Liver (tissue), 9 donors: ENCODE measurements around the gene MASP2. TPM values are rescaled to one million over a fixed set of nuclear protein-coding genes. Genes with fewer than 3 reads are reported as not detected.
"Not testable (repeated sequence)": the region's sequence is repeated elsewhere in the genome, so short reads cannot be mapped to it uniquely, and the experiment has no call there.

ENCODE experiments used
- DNase-seq: peaks from one replicate; pipeline ENCODE4 v3.0.0-alpha.2; 2017; ENCODE audit warnings: low spot score
- H3K27ac ChIP-seq, 2 donors: one replicate each; pipeline ENCODE4 v1.7.0; 2013; ENCODE audit warnings: inconsistent platforms in 2 of 2, low read length in 2 of 2, control low read depth in 1 of 2, low read depth in 1 of 2, mild to moderate bottlenecking in 1 of 2
- H3K27me3 ChIP-seq, 4 donors: one replicate each; pipeline versions ENCODE4 v1.6.1 to v1.7.0; 2013; ENCODE audit warnings: low read length in 3 of 4, inconsistent platforms in 1 of 4, mild to moderate bottlenecking in 1 of 4, moderate library complexity in 1 of 4; ENCODE audit not compliant: control insufficient read depth in 4 of 4, insufficient read depth in 4 of 4
- H3K36me3 ChIP-seq, 4 donors: one replicate each; pipeline versions ENCODE4 v1.6.1 to v1.7.0; 2013; ENCODE audit warnings: low read length in 3 of 4, mild to moderate bottlenecking in 3 of 4, low read depth in 1 of 4, moderate library complexity in 1 of 4; ENCODE audit not compliant: control insufficient read depth in 4 of 4, insufficient read depth in 3 of 4
- H3K4me1 ChIP-seq, 4 donors: one replicate each; pipeline versions ENCODE4 v1.6.1 to v1.7.0; 2013; ENCODE audit warnings: low read length in 3 of 4, mild to moderate bottlenecking in 3 of 4, moderate library complexity in 1 of 4; ENCODE audit not compliant: control insufficient read depth in 4 of 4, insufficient read depth in 4 of 4
- H3K4me3 ChIP-seq, 3 donors: one replicate each; pipeline versions ENCODE4 v1.6.1 to v1.7.0; 2013; ENCODE audit warnings: low read length in 3 of 3, control low read depth in 1 of 3, low read depth in 1 of 3, mild to moderate bottlenecking in 1 of 3
- H3K9ac ChIP-seq, 2 donors: one replicate each; pipeline ENCODE4 v1.7.0; 2013; ENCODE audit warnings: low read length in 2 of 2, mild to moderate bottlenecking in 2 of 2, moderate library complexity in 2 of 2, control low read depth in 1 of 2, low read depth in 1 of 2
- H3K9me3 ChIP-seq, 4 donors: one replicate each; pipeline versions ENCODE4 v1.6.1 to v1.7.0; 2013; ENCODE audit warnings: low read length in 3 of 4; ENCODE audit not compliant: control insufficient read depth in 4 of 4
- EGR1 ChIP-seq, 2 donors: IDR thresholded peaks; 2 replicates each; pipeline ENCODE4 v1.6.1; 2016 to 2018; ENCODE audit warnings: antibody characterized with exemption in 2 of 2, low read depth in 2 of 2
- FOXA1 ChIP-seq: IDR thresholded peaks from 2 replicates; pipeline ENCODE4 v1.6.1; 2016; ENCODE audit warnings: antibody characterized with exemption
- FOXA2 ChIP-seq: IDR thresholded peaks from 2 replicates; pipeline ENCODE4 v1.6.1; 2016; ENCODE audit warnings: antibody characterized with exemption
- HNF4A ChIP-seq, 2 donors: conservative IDR thresholded peaks; 2 replicates each; pipeline ENCODE4 v1.6.1; 2016; ENCODE audit warnings: antibody characterized with exemption in 2 of 2, mild to moderate bottlenecking in 2 of 2
- JUND ChIP-seq, 2 donors: IDR thresholded peaks; 2 replicates each; pipeline ENCODE4 v1.6.1; 2016; ENCODE audit warnings: antibody characterized with exemption in 2 of 2
- RAD21 ChIP-seq, 2 donors: IDR thresholded peaks; 2 replicates each; pipeline ENCODE4 v1.6.1; 2016; ENCODE audit warnings: antibody characterized with exemption in 2 of 2, mild to moderate bottlenecking in 2 of 2
- RXRA ChIP-seq, 2 donors: IDR thresholded peaks; 2 replicates each; pipeline ENCODE4 v1.6.1; 2017 to 2018; ENCODE audit warnings: antibody characterized with exemption in 2 of 2, mild to moderate bottlenecking in 1 of 2
- YY1 ChIP-seq: IDR thresholded peaks from 2 replicates; pipeline ENCODE4 v1.6.1; 2016; ENCODE audit warnings: antibody characterized with exemption, mild to moderate bottlenecking
- WGBS: extraction: QIAGEN DNeasy Blood & Tissue Kit; methylation state at CpG from one replicate; pipeline ENCODE4 v1.1.7; 2013; 5-methylcytosine and 5-hydroxymethylcytosine counted together
- polyA plus RNA-seq, 2 donors: library from polyadenylated mRNA; stranded (reverse) in 1 of 2; unstranded in 1 of 2; fragments of 200-250 nt in 1 of 2; fragments of >200 nt in 1 of 2; fragmentation: Nextera tagmentation in 1 of 2; extraction: Ambion mirVana in 1 of 2; gene quantifications; one replicate each; pipeline versions ENCODE4 v1.2.1 to v1.2.3, GENCODE V29; 2013 to 2015
- total RNA-seq, 2 donors: library from RNA; depleted of rRNA; stranded (reverse); fragments of >200 nt; gene quantifications; one replicate each; pipeline ENCODE4 v1.2.3, GENCODE V29; 2014
- TF ChIP-seq, protein P1 (sequence below): fragments of 150-350 bp; IDR thresholded peaks from 2 replicates; pipeline ENCODE4 v1.5.1; 2017; ENCODE audit warnings: improper control_type of control experiment, low read depth, low read length; ENCODE audit not compliant: missing input control
- TF ChIP-seq, protein P2 (sequence below): IDR thresholded peaks from 2 replicates; pipeline ENCODE4 v1.6.1; 2016; ENCODE audit warnings: antibody characterized with exemption
- donor health status: healthy.
- donor health status: healthy.
- donor health status: healthy.
- donor health status: healthy.
- donor health status: healthy.

The MASP2 gene
- total and polyA plus RNA-seq, 4 donors, result 30.0 to 530 (median 213) TPM

DNA sequence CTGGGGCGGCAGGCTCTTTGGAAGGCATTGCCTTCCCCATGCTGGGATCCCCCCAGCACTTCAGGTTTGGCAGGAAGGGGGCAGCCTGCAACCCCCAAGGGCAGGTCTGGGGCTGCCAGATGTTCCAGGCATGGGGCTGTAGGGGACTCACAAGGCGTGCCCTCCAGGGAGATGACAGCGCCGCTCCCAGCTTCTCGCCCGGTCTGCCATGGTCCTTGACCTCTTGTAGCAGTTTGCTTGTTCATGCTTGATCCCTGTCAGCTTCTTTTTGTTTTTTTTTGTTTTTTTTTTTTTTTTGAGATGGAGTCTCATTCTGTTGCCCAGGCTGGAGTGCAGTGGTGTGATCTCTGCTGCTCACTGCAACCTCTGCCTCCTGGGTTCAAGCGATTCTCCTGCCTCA is 56.2 kb downstream of the MASP2 start (continued):
- TF ChIP-seq, protein P1, sequence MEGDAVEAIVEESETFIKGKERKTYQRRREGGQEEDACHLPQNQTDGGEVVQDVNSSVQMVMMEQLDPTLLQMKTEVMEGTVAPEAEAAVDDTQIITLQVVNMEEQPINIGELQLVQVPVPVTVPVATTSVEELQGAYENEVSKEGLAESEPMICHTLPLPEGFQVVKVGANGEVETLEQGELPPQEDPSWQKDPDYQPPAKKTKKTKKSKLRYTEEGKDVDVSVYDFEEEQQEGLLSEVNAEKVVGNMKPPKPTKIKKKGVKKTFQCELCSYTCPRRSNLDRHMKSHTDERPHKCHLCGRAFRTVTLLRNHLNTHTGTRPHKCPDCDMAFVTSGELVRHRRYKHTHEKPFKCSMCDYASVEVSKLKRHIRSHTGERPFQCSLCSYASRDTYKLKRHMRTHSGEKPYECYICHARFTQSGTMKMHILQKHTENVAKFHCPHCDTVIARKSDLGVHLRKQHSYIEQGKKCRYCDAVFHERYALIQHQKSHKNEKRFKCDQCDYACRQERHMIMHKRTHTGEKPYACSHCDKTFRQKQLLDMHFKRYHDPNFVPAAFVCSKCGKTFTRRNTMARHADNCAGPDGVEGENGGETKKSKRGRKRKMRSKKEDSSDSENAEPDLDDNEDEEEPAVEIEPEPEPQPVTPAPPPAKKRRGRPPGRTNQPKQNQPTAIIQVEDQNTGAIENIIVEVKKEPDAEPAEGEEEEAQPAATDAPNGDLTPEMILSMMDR, result no peak
- TF ChIP-seq, protein P2, sequence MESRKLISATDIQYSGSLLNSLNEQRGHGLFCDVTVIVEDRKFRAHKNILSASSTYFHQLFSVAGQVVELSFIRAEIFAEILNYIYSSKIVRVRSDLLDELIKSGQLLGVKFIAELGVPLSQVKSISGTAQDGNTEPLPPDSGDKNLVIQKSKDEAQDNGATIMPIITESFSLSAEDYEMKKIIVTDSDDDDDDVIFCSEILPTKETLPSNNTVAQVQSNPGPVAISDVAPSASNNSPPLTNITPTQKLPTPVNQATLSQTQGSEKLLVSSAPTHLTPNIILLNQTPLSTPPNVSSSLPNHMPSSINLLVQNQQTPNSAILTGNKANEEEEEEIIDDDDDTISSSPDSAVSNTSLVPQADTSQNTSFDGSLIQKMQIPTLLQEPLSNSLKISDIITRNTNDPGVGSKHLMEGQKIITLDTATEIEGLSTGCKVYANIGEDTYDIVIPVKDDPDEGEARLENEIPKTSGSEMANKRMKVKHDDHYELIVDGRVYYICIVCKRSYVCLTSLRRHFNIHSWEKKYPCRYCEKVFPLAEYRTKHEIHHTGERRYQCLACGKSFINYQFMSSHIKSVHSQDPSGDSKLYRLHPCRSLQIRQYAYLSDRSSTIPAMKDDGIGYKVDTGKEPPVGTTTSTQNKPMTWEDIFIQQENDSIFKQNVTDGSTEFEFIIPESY, result no peak
- no peak for TF ChIP-seq RAD21 (IDR thresholded peaks at IDR 0.05)
- TF ChIP-seq FOXA2, result no peak
- TF ChIP-seq RXRA (IDR thresholded peaks at IDR 0.05), result no peak
- no peak for TF ChIP-seq EGR1 (IDR thresholded peaks at IDR 0.05; ENCODE audit: low read depth in 2 of 2)
- no peak for TF ChIP-seq JUND (IDR thresholded peaks at IDR 0.05)

DNA sequence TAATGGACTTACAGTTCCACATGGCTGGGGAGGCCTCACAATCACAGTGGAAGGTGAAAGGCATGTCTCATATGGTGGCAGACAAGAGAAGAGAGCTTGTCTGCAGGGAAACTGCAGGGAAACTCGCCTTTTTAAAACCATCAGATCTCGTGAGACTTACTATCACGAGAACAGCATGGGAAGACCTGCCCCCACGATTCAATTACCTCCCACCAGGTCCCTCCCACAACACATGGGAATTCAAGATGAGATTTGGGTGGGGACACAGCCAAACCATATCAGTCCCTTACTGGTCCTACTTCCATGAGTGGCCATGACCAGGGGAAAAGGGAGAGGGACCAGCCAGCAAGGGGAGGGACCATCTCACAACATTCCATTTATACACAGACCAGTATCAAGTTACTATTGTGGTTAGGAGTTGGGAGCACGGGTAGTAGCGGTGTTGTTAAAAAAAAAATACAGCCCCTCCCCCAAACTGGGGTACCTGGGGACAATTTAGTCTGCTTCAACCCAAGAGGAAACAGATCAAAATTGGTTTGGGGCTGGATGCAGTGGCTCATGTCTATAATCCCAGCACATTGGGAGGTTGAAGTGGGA is 57.0 kb downstream of the MASP2 start:
- not testable (repeated sequence) for H3K27ac ChIP-seq, H3K9me3 ChIP-seq, H3K4me1 ChIP-seq, DNase-seq, H3K27me3 ChIP-seq, H3K4me3 ChIP-seq, H3K36me3 ChIP-seq, H3K9ac ChIP-seq
- 91% methylated on average over 6 of the region's 6 CpGs for WGBS

DNA sequence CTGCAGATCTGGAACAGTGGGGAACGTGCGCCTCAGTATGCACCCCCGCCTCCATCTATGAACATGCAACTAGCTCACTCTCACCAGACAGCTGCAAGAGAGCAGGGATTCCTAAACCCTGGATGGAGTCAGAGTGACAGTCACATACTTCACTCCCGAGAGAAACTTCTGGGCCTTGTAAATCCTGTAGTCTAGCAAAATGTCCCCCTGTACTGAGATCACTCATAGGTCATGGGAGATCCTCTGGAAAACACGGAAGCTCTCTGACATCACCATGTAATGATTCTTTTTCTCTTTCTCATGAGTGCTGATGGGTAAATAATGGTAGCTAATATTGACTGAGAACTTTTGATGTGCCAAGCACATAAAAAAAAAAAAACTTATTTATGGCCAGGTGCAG is 57.9 kb downstream of the MASP2 start:
- no peak for DNase-seq
- no peaks in the 10 kb centered on the region for H3K36me3 ChIP-seq
- H3K27ac ChIP-seq, result no peak overlapping the region
- no peak overlapping the region for H3K4me3 ChIP-seq
- no peaks in the 10 kb centered on the region for H3K9me3 ChIP-seq
- no peak overlapping the region for H3K9ac ChIP-seq
- TF ChIP-seq FOXA1 (no peak), YY1 (no peak), EGR1 (IDR thresholded peaks at IDR 0.05; ENCODE audit: low read depth in 2 of 2) (no peak), FOXA2 (no peak), RAD21 (IDR thresholded peaks at IDR 0.05) (no peak), HNF4A (conservative IDR thresholded peaks at IDR 0.05) (no peak)
- TF ChIP-seq, protein P1, result no peak
- TF ChIP-seq, protein P2, result no peak
- no peaks in the 10 kb centered on the region for H3K27me3 ChIP-seq
- WGBS, result 96% methylated on average over 5 of the region's 5 CpGs
- H3K4me1 ChIP-seq, result no peaks in the 10 kb centered on the region
